Measurements from ENCODE around the gene F5.

The F5 gene

GRCh38 chr1:169624122-169624521, 37.8 kb upstream of the F5 start:
- TF ChIP-seq CTCF (IDR thresholded peaks at IDR 0.05; ENCODE audit: insufficient read depth, missing control alignments) = no peak
- DNase-seq (ENCODE audit: insufficient read length, low spot score) (no peak), FAIRE-seq (no peak)

DNA sequence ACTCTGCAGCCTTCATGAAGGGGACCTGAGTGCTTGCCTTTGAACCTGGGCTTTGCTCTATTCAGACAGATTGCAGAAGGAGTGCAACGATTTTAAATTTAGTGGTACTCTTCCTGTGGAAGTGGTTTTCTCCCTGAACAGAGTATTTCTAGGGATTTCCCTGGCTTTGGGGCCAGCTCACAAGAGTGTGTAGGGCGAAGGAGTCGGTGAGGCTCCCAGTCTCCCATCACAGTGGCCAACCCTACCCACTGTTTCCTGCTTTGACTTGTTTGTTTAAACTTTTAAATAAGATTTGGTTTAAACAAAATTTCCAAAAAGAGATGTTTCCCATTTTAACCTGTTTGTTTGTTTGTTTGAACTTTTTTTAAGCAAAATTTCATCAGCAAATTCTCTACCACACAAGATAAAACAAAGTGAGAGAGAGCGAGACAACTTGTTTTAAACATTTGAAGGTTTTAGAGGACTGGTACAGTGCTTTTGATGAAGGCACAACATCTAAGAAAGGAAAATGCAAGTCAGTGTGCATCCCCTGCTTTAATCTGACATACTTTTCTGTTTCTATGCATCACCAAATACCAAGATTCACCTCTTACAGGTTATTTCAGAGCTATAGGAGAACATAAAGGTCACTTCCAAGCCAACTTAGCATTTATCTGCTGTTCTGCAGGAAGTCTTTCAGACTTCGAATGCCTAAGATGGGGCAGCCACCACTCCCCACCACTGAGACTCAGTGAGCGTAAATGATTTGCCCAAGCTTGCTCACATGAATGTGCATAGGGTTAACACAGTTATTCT, 37.0 kb upstream of the F5 start:
- DNase-seq (ENCODE audit: insufficient read length, low spot score) = no peak
- no peak for FAIRE-seq
- TF ChIP-seq CTCF (IDR thresholded peaks at IDR 0.05; ENCODE audit: insufficient read depth, missing control alignments) = no peak

DNA sequence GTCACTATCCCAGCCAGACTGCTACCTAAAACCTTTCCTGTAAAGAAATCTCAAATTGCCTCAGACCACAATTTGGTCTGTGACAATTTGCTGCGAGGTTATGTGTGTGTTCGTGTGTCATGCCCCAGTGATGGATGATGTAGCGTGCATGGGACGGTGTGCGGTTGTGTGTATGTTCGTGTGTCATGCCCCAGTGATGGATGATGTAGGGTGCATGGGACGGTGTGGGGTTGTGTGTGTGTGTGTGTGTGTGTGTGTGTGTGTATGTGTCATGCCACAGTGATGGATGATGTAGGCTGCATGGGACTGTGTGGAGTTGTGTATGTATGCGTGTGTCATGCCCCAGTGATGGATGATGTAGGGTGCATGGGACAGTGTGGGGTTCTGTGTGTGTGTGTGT, 34.3 kb upstream of the F5 start:
- FAIRE-seq = no peak
- no peak for TF ChIP-seq CTCF (IDR thresholded peaks at IDR 0.05; ENCODE audit: insufficient read depth, missing control alignments)
- DNase-seq (ENCODE audit: insufficient read length, low spot score) = no peak

GRCh38 chr1:169618367-169618766, 32.1 kb upstream of the F5 start:
- no peak for TF ChIP-seq CTCF (IDR thresholded peaks at IDR 0.05; ENCODE audit: insufficient read depth, missing control alignments)
- DNase-seq (ENCODE audit: insufficient read length, low spot score) = no peak
- no peak for FAIRE-seq

DNA sequence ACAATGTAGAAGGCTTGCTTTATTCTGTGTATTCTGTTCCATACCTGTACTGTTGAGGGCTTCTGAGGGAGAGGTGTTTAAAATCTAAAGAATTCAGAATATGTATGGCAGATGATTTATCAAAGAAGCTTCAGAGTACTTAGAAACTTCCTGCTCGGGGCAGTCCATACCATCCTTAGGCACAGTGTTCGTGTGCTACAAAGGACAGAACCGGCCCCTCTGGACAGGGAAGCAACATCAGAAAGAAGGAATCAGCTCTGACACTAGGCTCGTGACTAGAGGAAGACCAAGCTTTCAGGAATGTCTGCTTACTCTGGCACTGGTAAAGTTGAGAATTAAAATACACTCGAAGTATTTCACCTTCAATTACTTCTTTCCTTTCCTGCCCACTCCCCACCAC, 29.5 kb upstream of the F5 start:
- FAIRE-seq (no peak), DNase-seq (ENCODE audit: insufficient read length, low spot score) (no peak)
- TF ChIP-seq CTCF (IDR thresholded peaks at IDR 0.05; ENCODE audit: insufficient read depth, missing control alignments) = no peak

DNA sequence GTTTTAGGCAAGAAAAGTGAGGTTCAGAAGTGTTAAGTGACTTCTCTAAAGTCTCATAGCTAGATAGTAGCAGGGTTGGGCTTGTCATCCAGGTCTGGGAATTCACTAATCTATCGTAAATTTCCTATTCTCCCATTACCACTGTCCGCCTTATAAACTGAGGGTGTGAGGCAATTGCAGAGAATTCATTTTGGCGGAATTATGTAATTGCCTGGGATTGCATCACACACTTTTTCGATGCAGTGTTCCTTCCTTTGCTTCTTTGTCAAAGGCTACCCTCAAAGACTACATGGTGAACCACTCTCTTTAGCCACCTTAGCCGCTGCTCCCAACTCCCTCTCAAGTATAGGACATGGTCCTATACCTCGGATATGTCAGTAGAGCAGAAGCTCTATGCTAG, 24.6 kb upstream of the F5 start:
- no peak for TF ChIP-seq CTCF (IDR thresholded peaks at IDR 0.05; ENCODE audit: insufficient read depth, missing control alignments)
- DNase-seq (ENCODE audit: insufficient read length, low spot score) = no peak
- FAIRE-seq = no peak

GRCh38 chr1:169610108-169610507, 23.8 kb upstream of the F5 start:
- FAIRE-seq = no peak

More at GRCh38 chr1:169610108-169610507, 23.8 kb upstream of the F5 start:
- no peak for DNase-seq (ENCODE audit: insufficient read length, low spot score)
- no peak for TF ChIP-seq CTCF (IDR thresholded peaks at IDR 0.05; ENCODE audit: insufficient read depth, missing control alignments)

Measured in D721Med (cell line).